Gastroesophageal sphincter (tissue), 3 donors: ENCODE data around the gene SPOCD1.

Source experiments
- CTCF ChIP-seq, 4 experiments: fragments of 200-600 bp in 2 of 4; fragments of 450-650 bp in 2 of 4; sonication (generic) in 1 of 4; IDR thresholded peaks; one replicate each; pipeline ENCODE4 v1.5.1; 2017 to 2019; ENCODE audit warnings: antibody characterized with exemption in 4 of 4, mild to moderate bottlenecking in 2 of 4, moderate library complexity in 2 of 4
- POLR2A ChIP-seq, 2 donors: fragments of 450-650 bp; IDR thresholded peaks; one replicate each; pipeline ENCODE4 v1.6.1; 2017; ENCODE audit warnings: antibody characterized with exemption in 2 of 2, mild to moderate bottlenecking in 2 of 2, moderate library complexity in 1 of 2

GRCh38 chr1:31747304-31747703, 68.5 kb downstream of the SPOCD1 start:
- TF ChIP-seq POLR2A (IDR thresholded peaks at IDR 0.05) (no peak), CTCF (IDR thresholded peaks at IDR 0.05) (no peak)
